SU-DHL-6 (cell line): ENCODE measurements around the gene HNRNPAB.
A peak's percentile ranks its signal among the peaks of the same experiment; 100 is the strongest.

Experiments
- H2AFZ ChIP-seq: fragments of 200-600 bp; sonication (generic); 2 replicates; pipeline ENCODE4 v1.6.1; 2014; ENCODE audit warnings: low read depth, mild to moderate bottlenecking, moderate library complexity, mixed read lengths, antibody characterized with exemption, low read length; ENCODE audit not compliant: severe bottlenecking
- H3F3A ChIP-seq: fragments of 200-600 bp; shearing (Covaris generic); 2 replicates; pipeline ENCODE4 v1.6.0; 2016; ENCODE audit warnings: antibody characterized with exemption, mild to moderate bottlenecking; ENCODE audit not compliant: insufficient read depth
- H3K27ac ChIP-seq: fragments of 200-600 bp; sonication (generic); 2 replicates; pipeline ENCODE4 v1.5.1; 2016; ENCODE audit warnings: low read depth, mild to moderate bottlenecking, low read length, moderate library complexity, mixed read lengths
- H3K27me3 ChIP-seq: fragments of 200-600 bp; sonication (generic), shearing (Covaris generic); 2 replicates; pipeline ENCODE4 v1.6.0; 2014; ENCODE audit warnings: mild to moderate bottlenecking, low read length
- H3K36me3 ChIP-seq: fragments of 200-600 bp; sonication (generic); 2 replicates; pipeline ENCODE4 v1.6.1; 2014; ENCODE audit warnings: mild to moderate bottlenecking, low read length, mixed read lengths
- H3K4me2 ChIP-seq: fragments of 300-600, 200-600 bp; shearing (Covaris generic), sonication (generic); 2 replicates; pipeline ENCODE4 v1.6.0; 2014; ENCODE audit warnings: low read length, low read depth, mild to moderate bottlenecking; ENCODE audit not compliant: poor library complexity, severe bottlenecking
- H3K4me3 ChIP-seq: fragments of 200-600 bp; sonication (generic); 2 replicates; pipeline ENCODE4 v1.5.1; 2014; ENCODE audit warnings: antibody characterized with exemption, low read length, mild to moderate bottlenecking, mixed read lengths; ENCODE audit not compliant: insufficient read depth, poor library complexity, severe bottlenecking
- H3K79me2 ChIP-seq: fragments of 200-600 bp; sonication (generic); 2 replicates; pipeline ENCODE4 v1.6.1; 2014; ENCODE audit warnings: mild to moderate bottlenecking, low read length, moderate library complexity; ENCODE audit not compliant: insufficient read depth
- H3K9ac ChIP-seq: fragments of 200-600 bp; sonication (generic); 2 replicates; pipeline ENCODE4 v1.7.0; 2014; ENCODE audit warnings: mild to moderate bottlenecking, low read length
- H3K9me2 ChIP-seq: fragments of 200-600 bp; sonication (generic); replicated peaks from 2 replicates; pipeline ENCODE4 v1.6.1; 2014; ENCODE audit warnings: low read length; ENCODE audit not compliant: insufficient read depth
- H3K9me3 ChIP-seq: fragments of 200-600 bp; sonication (generic); 2 replicates; pipeline ENCODE4 v1.6.1; 2014; ENCODE audit warnings: low read length, mixed read lengths; ENCODE audit not compliant: insufficient read depth
- H4K20me1 ChIP-seq: fragments of 200-600 bp; sonication (generic); 2 replicates; pipeline ENCODE4 v1.6.1; 2014; ENCODE audit warnings: low read depth, mild to moderate bottlenecking, antibody characterized with exemption, low read length, moderate library complexity, mixed read lengths
- EZH2phosphoT487 ChIP-seq: fragments of 200-600 bp; sonication (generic), shearing (Covaris generic); conservative IDR thresholded peaks from 2 replicates; pipeline ENCODE4 v1.6.1; 2018; ENCODE audit warnings: mild to moderate bottlenecking, antibody characterized with exemption, low read length, moderate library complexity, mixed read lengths
- TF ChIP-seq, protein P1 (sequence below): fragments of 200-600 bp; sonication (generic); IDR thresholded peaks from one replicate; pipeline ENCODE4 v1.5.1; 2017; ENCODE audit warnings: antibody characterized with exemption, mild to moderate bottlenecking, low read length, moderate library complexity; ENCODE audit not compliant: insufficient read depth, poor library complexity, severe bottlenecking

Gene HNRNPAB

DNA sequence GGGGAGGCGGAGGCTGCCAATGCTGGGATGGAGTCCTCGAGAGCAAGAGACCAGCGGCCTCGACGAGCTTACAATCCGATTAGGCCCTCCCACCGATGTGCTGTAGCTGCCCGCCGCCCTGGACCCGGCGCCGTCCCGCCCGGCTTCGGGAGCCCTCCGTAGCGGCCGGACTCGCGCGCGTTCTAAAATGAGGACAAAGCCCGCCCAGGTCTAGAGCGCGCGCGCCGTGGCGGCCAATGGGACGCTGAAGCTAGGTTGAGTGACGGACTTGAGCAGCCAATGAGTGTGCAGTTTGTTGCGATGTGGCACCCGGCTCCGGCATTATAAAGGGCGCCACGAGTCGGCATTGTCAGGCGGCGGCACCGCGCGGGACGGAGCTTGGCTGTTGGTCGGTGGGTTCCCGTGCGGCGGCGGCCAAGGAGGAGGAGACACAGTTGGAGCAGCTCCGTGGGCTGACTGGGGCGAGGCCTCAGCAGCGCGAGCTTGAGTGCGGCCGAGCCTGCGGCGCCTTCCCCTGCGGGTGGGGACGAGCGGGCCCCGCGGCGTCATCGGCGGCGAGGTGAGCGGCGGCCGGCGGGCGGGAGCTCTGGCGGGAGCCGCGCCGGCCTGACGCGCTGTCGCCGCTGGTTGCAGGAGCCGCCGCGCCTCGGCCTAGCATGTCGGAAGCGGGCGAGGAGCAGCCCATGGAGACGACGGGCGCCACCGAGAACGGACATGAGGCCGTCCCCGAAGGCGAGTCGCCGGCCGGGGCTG lies at the start of gene HNRNPAB:
HNRNPAB (plus strand) TSS at position 352 of the 753 bp plus-strand sequence; CDS start at position 657, 305 bp downstream.
- no peaks in the 10 kb centered on the region for H3K9me2 ChIP-seq
- TF ChIP-seq, protein P1, sequence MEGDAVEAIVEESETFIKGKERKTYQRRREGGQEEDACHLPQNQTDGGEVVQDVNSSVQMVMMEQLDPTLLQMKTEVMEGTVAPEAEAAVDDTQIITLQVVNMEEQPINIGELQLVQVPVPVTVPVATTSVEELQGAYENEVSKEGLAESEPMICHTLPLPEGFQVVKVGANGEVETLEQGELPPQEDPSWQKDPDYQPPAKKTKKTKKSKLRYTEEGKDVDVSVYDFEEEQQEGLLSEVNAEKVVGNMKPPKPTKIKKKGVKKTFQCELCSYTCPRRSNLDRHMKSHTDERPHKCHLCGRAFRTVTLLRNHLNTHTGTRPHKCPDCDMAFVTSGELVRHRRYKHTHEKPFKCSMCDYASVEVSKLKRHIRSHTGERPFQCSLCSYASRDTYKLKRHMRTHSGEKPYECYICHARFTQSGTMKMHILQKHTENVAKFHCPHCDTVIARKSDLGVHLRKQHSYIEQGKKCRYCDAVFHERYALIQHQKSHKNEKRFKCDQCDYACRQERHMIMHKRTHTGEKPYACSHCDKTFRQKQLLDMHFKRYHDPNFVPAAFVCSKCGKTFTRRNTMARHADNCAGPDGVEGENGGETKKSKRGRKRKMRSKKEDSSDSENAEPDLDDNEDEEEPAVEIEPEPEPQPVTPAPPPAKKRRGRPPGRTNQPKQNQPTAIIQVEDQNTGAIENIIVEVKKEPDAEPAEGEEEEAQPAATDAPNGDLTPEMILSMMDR: no peak
- no peak for TF ChIP-seq EZH2phosphoT487
- peak within 1 kb of the TSS; percentile 97 for H3K4me2 ChIP-seq
- H3K9ac ChIP-seq: peak within 1 kb of the TSS; percentile 100
- H3K4me3 ChIP-seq: peak within 1 kb of the TSS; percentile 96
- H2AFZ ChIP-seq: peak within 1 kb of the TSS; percentile 58
- peaks cover 39% of the 10 kb centered on the region for H3K36me3 ChIP-seq
- H3F3A ChIP-seq: peaks cover 40% of the 10 kb centered on the region
- H3K27me3 ChIP-seq: no peaks in the 10 kb centered on the region
- H3K79me2 ChIP-seq: peaks cover 48% of the 10 kb centered on the region
- H4K20me1 ChIP-seq: peaks cover 40% of the 10 kb centered on the region
- H3K27ac ChIP-seq: peak within 1 kb of the TSS; percentile 91
- no peaks in the 10 kb centered on the region for H3K9me3 ChIP-seq

GRCh38 chr5:178155065-178155464 lies 49.3 kb upstream of the HNRNPAB start:
- Histone ChIP-seq H3K79me2 (peaks cover 10% of the 10 kb centered on the region), H4K20me1 (no peaks in the 10 kb centered on the region), H3K36me3 (no peaks in the 10 kb centered on the region), H3K4me3 (no peak overlapping the region), H3K9ac (no peak overlapping the region), H3F3A (peaks cover 14% of the 10 kb centered on the region; the same call in 1 of the 2 replicates), H3K9me3 (no peaks in the 10 kb centered on the region), H3K27me3 (no peaks in the 10 kb centered on the region), H3K4me2 (no peak overlapping the region), H3K9me2 (no peaks in the 10 kb centered on the region), H2AFZ (no peak overlapping the region), H3K27ac (no peak overlapping the region)
- no peak for TF ChIP-seq EZH2phosphoT487
- TF ChIP-seq, protein P1: no peak

DNA sequence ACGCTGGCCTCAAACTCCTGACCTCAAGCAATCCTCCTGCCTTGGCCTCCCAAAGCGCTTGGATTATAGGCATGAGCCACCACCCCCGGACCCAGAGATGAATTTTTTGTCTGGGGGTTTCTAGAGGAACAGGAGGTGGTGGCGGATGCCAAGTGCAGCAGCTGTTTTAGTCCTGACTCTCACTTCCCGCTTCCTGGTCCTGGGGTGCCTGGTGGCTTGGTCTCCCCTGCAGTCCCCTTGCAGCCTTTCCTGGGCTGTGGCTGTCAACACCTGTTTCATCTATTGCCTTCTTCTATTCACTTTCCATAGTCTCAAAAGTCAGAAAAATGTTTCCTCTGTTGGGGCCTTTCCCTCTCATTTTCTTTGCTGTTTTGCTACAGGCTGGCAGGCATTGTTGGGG lies 44.2 kb upstream of the HNRNPAB start:
- H3F3A ChIP-seq: peaks cover 4% of the 10 kb centered on the region; the same call in 1 of the 2 replicates
- H3K79me2 ChIP-seq: no peaks in the 10 kb centered on the region
- no peaks in the 10 kb centered on the region for H3K9me2 ChIP-seq
- H3K4me3 ChIP-seq: no peak overlapping the region
- H3K9ac ChIP-seq: no peak overlapping the region
- no peak overlapping the region for H3K4me2 ChIP-seq
- H3K27me3 ChIP-seq: no peaks in the 10 kb centered on the region
- no peak overlapping the region for H3K27ac ChIP-seq
- H3K9me3 ChIP-seq: no peaks in the 10 kb centered on the region
- H4K20me1 ChIP-seq: no peaks in the 10 kb centered on the region
- no peak overlapping the region for H2AFZ ChIP-seq
- TF ChIP-seq EZH2phosphoT487: no peak
- TF ChIP-seq, protein P1: no peak
- no peaks in the 10 kb centered on the region for H3K36me3 ChIP-seq
